H1 (cell line): ENCODE measurements around the gene GANAB. TPM values are rescaled to one million over a fixed set of nuclear protein-coding genes. Genes with fewer than 3 reads are reported as not detected.

Source experiments
- BACH1 ChIP-seq: IDR thresholded peaks from 2 replicates; pipeline ENCODE4 v1.6.1; 2012; ENCODE audit warnings: low read length, improper control_type of control experiment
- BCL11A ChIP-seq, 2 experiments: IDR thresholded peaks; one replicate each; pipeline ENCODE4 v1.6.1; 2011; ENCODE audit warnings: low read depth in 2 of 2, low read length in 2 of 2, mild to moderate bottlenecking in 2 of 2
- CBX5 ChIP-seq: fragments of 300-800, 300-1000 bp; sonication (generic); IDR thresholded peaks from 2 replicates; pipeline ENCODE4 v1.7.1; 2016; ENCODE audit warnings: antibody characterized with exemption, low read length, low read depth
- CHD2 ChIP-seq: IDR thresholded peaks from 2 replicates; pipeline ENCODE4 v1.6.1; 2012; ENCODE audit warnings: low read length, improper control_type of control experiment
- CREB1 ChIP-seq: IDR thresholded peaks from 2 replicates; pipeline ENCODE4 v1.6.1; 2012; ENCODE audit warnings: inconsistent platforms
- EP300 ChIP-seq, 2 experiments: IDR thresholded peaks; 1 replicate in 1 of 2; 2 replicates in 1 of 2; pipeline ENCODE4 v1.6.1; 2011 to 2012; ENCODE audit warnings: low read depth in 2 of 2, low read length in 2 of 2, mild to moderate bottlenecking in 2 of 2, borderline replicate concordance in 1 of 2, inconsistent platforms in 1 of 2, moderate library complexity in 1 of 2
- FOSL1 ChIP-seq: IDR thresholded peaks from 2 replicates; pipeline ENCODE4 v1.6.1; 2011; ENCODE audit warnings: mild to moderate bottlenecking, low read depth, low read length, moderate library complexity; ENCODE audit not compliant: insufficient read depth
- GABPA ChIP-seq: IDR thresholded peaks from 2 replicates; pipeline ENCODE4 v1.6.1; 2011; ENCODE audit warnings: mild to moderate bottlenecking, low read length, moderate library complexity, borderline replicate concordance; ENCODE audit not compliant: insufficient read depth
- KDM1A ChIP-seq: fragments of 200-600, 300-600 bp; sonication (generic); IDR thresholded peaks from 2 replicates; pipeline ENCODE4 v1.7.1; 2016; ENCODE audit warnings: mild to moderate bottlenecking, low read length, borderline replicate concordance
- KDM4A ChIP-seq: IDR thresholded peaks from one replicate; pipeline ENCODE4 v1.7.1; 2012; ENCODE audit warnings: low read depth, mild to moderate bottlenecking, moderate library complexity, low read length, inconsistent platforms; ENCODE audit not compliant: severe bottlenecking
- KDM5A ChIP-seq: fragments of 200-600 bp; IDR thresholded peaks from 2 replicates; pipeline ENCODE4 v1.7.1; 2012; ENCODE audit warnings: mild to moderate bottlenecking, low read length, inconsistent platforms, mixed read lengths
- MAFK ChIP-seq: IDR thresholded peaks from 2 replicates; pipeline ENCODE4 v1.6.1; 2012; ENCODE audit warnings: low read depth, mild to moderate bottlenecking, improper control_type of control experiment, low read length
- PHF8 ChIP-seq: fragments of 200-600 bp; sonication (generic); conservative IDR thresholded peaks from 2 replicates; pipeline ENCODE4 v1.7.1; 2012; ENCODE audit warnings: low read depth, mild to moderate bottlenecking, inconsistent platforms, low read length, moderate library complexity
- POLR2A ChIP-seq, 2 experiments: IDR thresholded peaks; 1 replicate in 1 of 2; 2 replicates in 1 of 2; pipeline ENCODE4 v1.6.1; 2011; ENCODE audit warnings: low read depth in 2 of 2, low read length in 2 of 2, mild to moderate bottlenecking in 2 of 2; ENCODE audit errors: control extremely low read depth in 1 of 2
- POLR2AphosphoS5 ChIP-seq: IDR thresholded peaks from 2 replicates; pipeline ENCODE4 v1.6.1; 2011; ENCODE audit warnings: low read depth, low read length
- RFX5 ChIP-seq: IDR thresholded peaks from 2 replicates; pipeline ENCODE4 v1.6.1; 2011; ENCODE audit warnings: low read depth, low read length, improper control_type of control experiment, borderline replicate concordance
- RXRA ChIP-seq: IDR thresholded peaks from 2 replicates; pipeline ENCODE4 v1.6.1; 2011; ENCODE audit warnings: low read depth, mild to moderate bottlenecking, low read length, moderate library complexity; ENCODE audit not compliant: insufficient read depth
- SAP30 ChIP-seq: fragments of 300-600 bp; sonication (generic); IDR thresholded peaks from 2 replicates; pipeline ENCODE4 v1.7.1; 2012; ENCODE audit warnings: low read length, moderate library complexity, mild to moderate bottlenecking, inconsistent platforms; ENCODE audit not compliant: insufficient read depth, insufficient replicate concordance
- SIRT6 ChIP-seq: IDR thresholded peaks from one replicate; pipeline ENCODE4 v1.7.1; 2012; ENCODE audit warnings: low read length, inconsistent platforms
- SRF ChIP-seq: IDR thresholded peaks from 2 replicates; pipeline ENCODE4 v1.6.1; 2011; ENCODE audit warnings: mild to moderate bottlenecking, low read depth, low read length, moderate library complexity
- TAF1 ChIP-seq: IDR thresholded peaks from 2 replicates; pipeline ENCODE4 v1.6.1; 2011; ENCODE audit warnings: mild to moderate bottlenecking, low read depth, low read length
- TAF7 ChIP-seq: optimal IDR thresholded peaks from 2 replicates; pipeline ENCODE3; 2011; ENCODE audit warnings: low read depth, mild to moderate bottlenecking, inconsistent platforms, low read length, moderate library complexity, borderline replicate concordance
- TBP ChIP-seq: IDR thresholded peaks from 2 replicates; pipeline ENCODE4 v1.6.1; 2011; ENCODE audit warnings: low read depth, low read length, improper control_type of control experiment
- TEAD4 ChIP-seq: IDR thresholded peaks from 2 replicates; pipeline ENCODE4 v1.6.1; 2012; ENCODE audit warnings: low read depth, low read length, inconsistent platforms, mixed read lengths
- ZNF274 ChIP-seq: IDR thresholded peaks from 2 replicates; pipeline ENCODE4 v1.7.0; 2012; ENCODE audit warnings: low read length, borderline replicate concordance; ENCODE audit errors: extremely low read depth
- polyA plus RNA-seq, 7 experiments: library from polyadenylated mRNA; depleted of rRNA in 3 of 7; stranded (reverse) in 5 of 7; unstranded in 2 of 7; fragments of >200 nt in 5 of 7; fragments of 200-250 nt in 2 of 7; gene quantifications; 1 replicate in 5 of 7; 2 replicates in 1 of 7; 4 replicates in 1 of 7; pipeline versions ENCODE4 v1.2.1 to v1.2.3, GENCODE V29; 2011 to 2013; ENCODE audit warnings: missing spikeins in 2 of 7, mixed read lengths in 2 of 7
- total RNA-seq: library from RNA; stranded (reverse); fragmentation: NEBNext Ultra II Directional; extraction: Animal tissue kit (Norgen Biotek cat#: 25700); gene quantifications from 2 replicates; pipeline ENCODE4 v1.2.1, GENCODE V29; 2021

GANAB gene
- total and polyA plus RNA-seq, 2 of the 8 experiments (the other 6 are each of a cell fraction or from before 2014, with no cell fraction given), result 289 to 330 TPM

GRCh38 chr11:62645946-62646824, at the start of gene GANAB (continued):
- TF ChIP-seq EP300 (IDR thresholded peaks at IDR 0.05; ENCODE audit: borderline replicate concordance in 1 of 2, low read depth in 2 of 2, low read length in 2 of 2) (no peak), BCL11A (IDR thresholded peaks at IDR 0.05; ENCODE audit: low read depth in 2 of 2, low read length in 2 of 2) (no peak), FOSL1 (no peak), KDM5A (peak; percentile 75), RXRA (no peak), BACH1 (no peak), TEAD4 (peak; percentile 6; the same call in 1 of the 2 replicates), CBX5 (no peak), MAFK (no peak), GABPA (0 out of 2 replicates have a peak, but pooled peaks have one; percentile 42), KDM1A (no peak), POLR2A (IDR thresholded peaks at IDR 0.05; ENCODE audit: control extremely low read depth in 1 of 2, low read depth in 2 of 2, low read length in 2 of 2) (peak; percentile 82 to 99), SIRT6 (no peak), ZNF274 (no peak), TAF7 (peak; percentile 83), TBP (peak; percentile 89), SRF (no peak), SAP30 (no peak), CREB1 (peak; percentile 86), KDM4A (peak; percentile 62), PHF8 (peak; percentile 97; the same call in 1 of the 2 replicates), CHD2 (peak; percentile 66; the same call in 1 of the 2 replicates), RFX5 (no peak), TAF1 (peak; percentile 98), POLR2AphosphoS5 (peak; percentile 97)
